K562 (cell line): ENCODE measurements around the gene PACSIN1.

Source experiments
- C11orf30 ChIP-seq: fragments of 450-650 bp; IDR thresholded peaks from 2 replicates; pipeline ENCODE4 v1.6.1; 2016; ENCODE audit warnings: low read depth, mild to moderate bottlenecking
- CHD1 ChIP-seq: fragments of 200-600 bp; sonication (generic); IDR thresholded peaks from one replicate; pipeline ENCODE4 v1.6.1; 2012; ENCODE audit warnings: mild to moderate bottlenecking, moderate library complexity, low read length, inconsistent platforms
- CTCF ChIP-seq, 3 experiments: IDR thresholded peaks in 2 of 3; conservative IDR thresholded peaks in 1 of 3; 2 replicates each; pipeline ENCODE4 v1.5.1; 2011 to 2012; ENCODE audit warnings: low read length in 3 of 3, mild to moderate bottlenecking in 3 of 3, control low read depth in 2 of 3, improper control_type of control experiment in 1 of 3, inconsistent platforms in 1 of 3, low read depth in 1 of 3, mixed read lengths in 1 of 3, moderate library complexity in 1 of 3; ENCODE audit not compliant: insufficient read depth in 2 of 3
- DDX20 ChIP-seq: fragments of 450-650 bp; IDR thresholded peaks from 2 replicates; pipeline ENCODE4 v1.6.1; 2016; ENCODE audit warnings: missing genetic modification characterization, low read depth, mild to moderate bottlenecking, missing compliant biosample characterization, moderate library complexity
- FOSL1 ChIP-seq: fragments of 200-800 bp; sonication (Bioruptor generic); conservative IDR thresholded peaks from 2 replicates; pipeline ENCODE4 v1.6.1; 2016; ENCODE audit warnings: missing genetic modification characterization, missing compliant biosample characterization
- KAT7 ChIP-seq: sonication (generic); formaldehyde crosslinking; IDR thresholded peaks from 2 replicates; pipeline ENCODE4 v1.8.0; 2022; ENCODE audit warnings: missing genetic modification reagents, mild to moderate bottlenecking, borderline replicate concordance
- LARP7 ChIP-seq: fragments of 450-650 bp; IDR thresholded peaks from 2 replicates; pipeline ENCODE4 v1.6.1; 2016
- NBN ChIP-seq: fragments of 450-650 bp; IDR thresholded peaks from 2 replicates; pipeline ENCODE4 v1.6.1; 2016; ENCODE audit warnings: low read depth, mild to moderate bottlenecking
- NR2C1 ChIP-seq, 2 experiments: fragments of 450-650 bp; IDR thresholded peaks; 2 replicates each; pipeline ENCODE4 v1.6.1; 2017; ENCODE audit warnings: mild to moderate bottlenecking in 2 of 2, antibody characterized with exemption in 1 of 2, inconsistent platforms in 1 of 2, missing compliant biosample characterization in 1 of 2, missing genetic modification characterization in 1 of 2
- RFX7 ChIP-seq: fragments of 250-450 bp; sonication (Bioruptor Pico); IDR thresholded peaks from 2 replicates; pipeline ENCODE4 v1.5.1; 2021; ENCODE audit warnings: mild to moderate bottlenecking
- RNF2 ChIP-seq: sonication (generic); IDR thresholded peaks from 2 replicates; pipeline ENCODE4 v1.6.1; 2016
- SRF ChIP-seq, 2 experiments: fragments of 250-450, 450-650 bp in 1 of 2; sonication (Bioruptor Pico) in 1 of 2; sonication (generic) in 1 of 2; formaldehyde crosslinking; IDR thresholded peaks; 2 replicates each; pipeline versions ENCODE4 v1.5.0 to v1.5.1; 2020 to 2022; ENCODE audit warnings: mild to moderate bottlenecking in 1 of 2, missing genetic modification reagents in 1 of 2
- ZBTB40 ChIP-seq, 2 experiments: fragments of 450-650 bp in 1 of 2; sonication (generic) in 1 of 2; formaldehyde crosslinking in 1 of 2; IDR thresholded peaks; 2 replicates each; pipeline versions ENCODE4 v1.7.1 to v1.9.0; 2016 to 2022; ENCODE audit warnings: inconsistent platforms in 1 of 2, mild to moderate bottlenecking in 1 of 2, missing genetic modification reagents in 1 of 2
- TF ChIP-seq, protein P1 (sequence below): sonication (generic); formaldehyde crosslinking; IDR thresholded peaks from 2 replicates; pipeline ENCODE4 v1.5.0; 2020; ENCODE audit warnings: missing genetic modification reagents

DNA sequence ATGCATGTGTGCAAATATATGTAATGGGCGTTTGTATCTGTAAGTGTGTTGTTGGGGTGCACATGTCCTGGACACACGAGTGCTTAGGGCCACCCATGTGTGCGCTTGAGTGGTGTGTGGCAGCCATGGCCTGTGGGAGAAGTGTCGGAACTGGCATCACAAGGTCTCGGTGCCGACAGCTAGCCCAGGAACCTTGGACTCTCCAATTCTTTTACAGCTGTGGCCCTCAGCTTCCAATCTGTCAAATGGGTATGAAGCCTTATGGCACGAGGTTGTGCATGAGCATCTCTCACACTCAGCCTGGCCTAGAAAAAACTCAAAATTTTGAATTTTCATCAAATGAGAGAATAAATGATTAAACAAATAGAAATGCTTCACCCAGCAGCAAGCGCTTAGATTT is 48.2 kb downstream of the PACSIN1 start:
- TF ChIP-seq DDX20 (tag) (no peak), CTCF (IDR thresholded peaks at IDR 0.05 in 2 of 3, conservative IDR thresholded peaks at IDR 0.05 in 1 of 3; ENCODE audit: insufficient read depth in 2 of 3, low read depth in 1 of 3, low read length in 3 of 3) (no peak), ZBTB40 (IDR thresholded peaks at IDR 0.05) (no peak), ZBTB40 (CRISPR knock-in tag; IDR thresholded peaks at IDR 0.05) (no peak), KAT7 (no peak), SRF (CRISPR knock-in tag; IDR thresholded peaks at IDR 0.05) (no peak), FOSL1 (tag) (no peak), RNF2 (no peak), LARP7 (no peak), NBN (no peak), CHD1 (no peak), RFX7 (CRISPR knock-in tag) (no peak), C11orf30 (no peak), NR2C1 (IDR thresholded peaks at IDR 0.05) (no peak), NR2C1 (tag; IDR thresholded peaks at IDR 0.05) (no peak)
- TF ChIP-seq, protein P1, sequence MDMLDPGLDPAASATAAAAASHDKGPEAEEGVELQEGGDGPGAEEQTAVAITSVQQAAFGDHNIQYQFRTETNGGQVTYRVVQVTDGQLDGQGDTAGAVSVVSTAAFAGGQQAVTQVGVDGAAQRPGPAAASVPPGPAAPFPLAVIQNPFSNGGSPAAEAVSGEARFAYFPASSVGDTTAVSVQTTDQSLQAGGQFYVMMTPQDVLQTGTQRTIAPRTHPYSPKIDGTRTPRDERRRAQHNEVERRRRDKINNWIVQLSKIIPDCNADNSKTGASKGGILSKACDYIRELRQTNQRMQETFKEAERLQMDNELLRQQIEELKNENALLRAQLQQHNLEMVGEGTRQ (CRISPR knock-in tag), result no peak
